ENCODE measurements around the gene BGN.

- TF ChIP-seq POLR2A (IDR thresholded peaks at IDR 0.05) (no peak), CTCF (IDR thresholded peaks at IDR 0.05 in 8 of 11, conservative IDR thresholded peaks at IDR 0.05 in 3 of 11) (no peak), POLR2AphosphoS5 (IDR thresholded peaks at IDR 0.05) (no peak)
These were observed 49.9 kb downstream of the BGN start for GRCh38 chrX:153544727-153545126.

Measured in spleen (tissue), 7 donors.